IMR-90 (cell line): ENCODE measurements around the gene RAP2A. TPM values are rescaled to one million over a fixed set of nuclear protein-coding genes. Genes with fewer than 3 reads are reported as not detected.

Experiments used
- ATAC-seq: fragments of 200-7000 bp; cut with Tn5 transposase; 2 replicates; pipeline ENCODE4 v1.9.1; 2020; ENCODE audit warnings: low read depth, mild to moderate bottlenecking, moderate library complexity
- BruUV-seq: library from RNA; stranded (reverse); fragments of 400-500 nt; replicated peaks from 2 replicates; lab custom pipeline; 2021; lab: Mats Ljungman, UMichigan
- CTCF ChIA-PET: fragments of 300-600 bp; formaldehyde crosslinking; extraction: SDS; loops from one replicate; lab custom pipeline; 2021; ENCODE audit warnings: antibody characterized with exemption; lab: Yijun Ruan, JAX
- POLR2A ChIA-PET: fragments of 300-600 bp; sonication (Branson Sonifier 250); formaldehyde crosslinking; loops from one replicate; lab custom pipeline; 2022; ENCODE audit warnings: antibody characterized with exemption; ENCODE audit not compliant: unreplicated experiment; lab: Charles Lee
- DNase-seq: peaks from one replicate; pipeline ENCODE4 v3.0.0; 2013
- H2AFZ ChIP-seq: replicated peaks from 2 replicates; pipeline ENCODE3; 2013; ENCODE audit warnings: low read length, mild to moderate bottlenecking; ENCODE audit not compliant: poor library complexity
- H2AK5ac ChIP-seq: 2 replicates; pipeline ENCODE4 v1.6.1; 2013; ENCODE audit warnings: low read depth, low read length, inconsistent platforms
- H2AK9ac ChIP-seq: replicated peaks from 2 replicates; pipeline ENCODE3; 2013; ENCODE audit warnings: mild to moderate bottlenecking, low read depth, low read length, moderate library complexity; ENCODE audit not compliant: poor library complexity
- H2BK120ac ChIP-seq: 2 replicates; pipeline ENCODE4 v1.6.1; 2013; ENCODE audit warnings: low read depth, low read length, inconsistent platforms
- H2BK15ac ChIP-seq: 3 replicates; pipeline ENCODE4 v1.6.1; 2013; ENCODE audit warnings: low read depth, low read length, inconsistent platforms
- H2BK20ac ChIP-seq: 2 replicates; pipeline ENCODE4 v1.6.1; 2013; ENCODE audit warnings: low read depth, mild to moderate bottlenecking, inconsistent platforms, low read length, moderate library complexity
- H2BK5ac ChIP-seq: 2 replicates; pipeline ENCODE4 v1.6.1; 2013; ENCODE audit warnings: mild to moderate bottlenecking, low read depth, low read length, inconsistent platforms; ENCODE audit not compliant: poor library complexity, severe bottlenecking
- H3K14ac ChIP-seq: replicated peaks from 2 replicates; pipeline ENCODE4 v1.6.1; 2013; ENCODE audit warnings: low read depth, low read length, inconsistent platforms
- H3K18ac ChIP-seq: 2 replicates; pipeline ENCODE4 v1.6.1; 2013; ENCODE audit warnings: low read depth, low read length, control low read depth
- H3K23ac ChIP-seq: 2 replicates; pipeline ENCODE4 v1.6.1; 2013; ENCODE audit warnings: low read depth, low read length, inconsistent platforms
- H3K27ac ChIP-seq: 2 replicates; pipeline ENCODE4 v1.5.1; 2013; ENCODE audit warnings: mild to moderate bottlenecking, control low read depth, low read length; ENCODE audit not compliant: insufficient read depth
- H3K27me3 ChIP-seq: 2 replicates; pipeline ENCODE4 v1.6.1; 2013; ENCODE audit warnings: low read length; ENCODE audit not compliant: control insufficient read depth, insufficient read depth
- H3K36me3 ChIP-seq: 2 replicates; pipeline ENCODE4 v1.6.1; 2013; ENCODE audit warnings: low read length, mixed read lengths; ENCODE audit not compliant: control insufficient read depth, insufficient read depth
- H3K4ac ChIP-seq: 2 replicates; pipeline ENCODE4 v1.6.1; 2013; ENCODE audit warnings: low read depth, low read length, inconsistent platforms
- H3K4me1 ChIP-seq: 2 replicates; pipeline ENCODE4 v1.6.1; 2013; ENCODE audit warnings: low read length, mixed read lengths; ENCODE audit not compliant: control insufficient read depth, insufficient read depth
- H3K4me2 ChIP-seq: 2 replicates; pipeline ENCODE4 v1.6.1; 2013; ENCODE audit warnings: low read depth, mild to moderate bottlenecking, control low read depth, low read length, moderate library complexity
- H3K4me3 ChIP-seq: 2 replicates; pipeline ENCODE4 v1.5.1; 2013; ENCODE audit warnings: low read depth, mild to moderate bottlenecking, control low read depth, low read length, moderate library complexity; ENCODE audit not compliant: insufficient read depth
- H3K56ac ChIP-seq: 2 replicates; pipeline ENCODE4 v1.6.1; 2013; ENCODE audit warnings: low read length, inconsistent platforms; ENCODE audit not compliant: insufficient read depth; ENCODE audit errors: extremely low read depth
- H3K79me1 ChIP-seq, 2 experiments: 2 replicates each; pipeline ENCODE4 v1.6.1; 2013; ENCODE audit warnings: low read length in 2 of 2, inconsistent platforms in 1 of 2, low read depth in 1 of 2
- H3K9ac ChIP-seq: 2 replicates; pipeline ENCODE4 v1.6.1; 2013; ENCODE audit warnings: low read depth, low read length, control low read depth
- H3K9me1 ChIP-seq: 2 replicates; pipeline ENCODE4 v1.6.1; 2013; ENCODE audit warnings: low read length, inconsistent platforms; ENCODE audit not compliant: insufficient read depth
- H3K9me3 ChIP-seq: 2 replicates; pipeline ENCODE4 v1.6.1; 2013; ENCODE audit warnings: low read length; ENCODE audit not compliant: control insufficient read depth, insufficient read depth
- H4K20me1 ChIP-seq: 2 replicates; pipeline ENCODE4 v1.6.1; 2013; ENCODE audit warnings: low read length, inconsistent platforms; ENCODE audit not compliant: insufficient read depth
- H4K5ac ChIP-seq: 2 replicates; pipeline ENCODE4 v1.6.1; 2013; ENCODE audit warnings: mild to moderate bottlenecking, low read depth, low read length, control low read depth
- H4K8ac ChIP-seq, 2 experiments: 2 replicates each; pipeline ENCODE4 v1.6.1; 2013; ENCODE audit warnings: low read depth in 2 of 2, low read length in 2 of 2, control low read depth in 1 of 2, inconsistent platforms in 1 of 2
- H4K91ac ChIP-seq: 2 replicates; pipeline ENCODE4 v1.6.1; 2013; ENCODE audit warnings: low read depth, low read length, inconsistent platforms; ENCODE audit not compliant: insufficient read depth
- MAFK ChIP-seq: IDR thresholded peaks from 2 replicates; pipeline ENCODE4 v1.6.1; 2012; ENCODE audit warnings: low read depth, low read length, improper control_type of control experiment
- dilution Hi-C: fragments of 300-500 bp; cut with HindIII; formaldehyde crosslinking; loops from one replicate; pipeline ENCODE4 v1.14.3; 2018; ENCODE audit warnings: low sequenced_read_pairs; ENCODE audit not compliant: unreplicated experiment
- in situ Hi-C: fragments of 300-500 bp; cut with MboI; formaldehyde crosslinking; loops from 3 replicates; pipeline ENCODE4 v1.14.3; 2019; ENCODE audit warnings: low sequenced_read_pairs, inconsistent platforms, mixed read lengths
- intact Hi-C: fragments of 100-400 bp; cut with micrococcal nuclease; formaldehyde crosslinking; loops from 2 replicates; pipeline ENCODE4 v1.10.0; 2022
- polyA plus RNA-seq, 3 experiments: library from polyadenylated mRNA; depleted of rRNA; stranded (reverse); fragments of >200 nt; gene quantifications; 2 replicates each; pipeline ENCODE4 v1.2.3, GENCODE V29; 2012; ENCODE audit warnings: low replicate concordance in 1 of 3
- total RNA-seq: library from RNA; depleted of rRNA; stranded (reverse); fragments of >200 nt; gene quantifications from 2 replicates; pipeline ENCODE4 v1.2.3, GENCODE V29; 2012
- TF ChIP-seq, protein P1 (sequence below): fragments of 150-350 bp; IDR thresholded peaks from 2 replicates; pipeline ENCODE4 v1.6.1; 2017; ENCODE audit warnings: mild to moderate bottlenecking, antibody characterized with exemption, low read length, low read depth

Gene RAP2A
- total and polyA plus RNA-seq, 2 of the 4 experiments (the other 2 are of a cell fraction), result 6.4 to 21.0 TPM

DNA sequence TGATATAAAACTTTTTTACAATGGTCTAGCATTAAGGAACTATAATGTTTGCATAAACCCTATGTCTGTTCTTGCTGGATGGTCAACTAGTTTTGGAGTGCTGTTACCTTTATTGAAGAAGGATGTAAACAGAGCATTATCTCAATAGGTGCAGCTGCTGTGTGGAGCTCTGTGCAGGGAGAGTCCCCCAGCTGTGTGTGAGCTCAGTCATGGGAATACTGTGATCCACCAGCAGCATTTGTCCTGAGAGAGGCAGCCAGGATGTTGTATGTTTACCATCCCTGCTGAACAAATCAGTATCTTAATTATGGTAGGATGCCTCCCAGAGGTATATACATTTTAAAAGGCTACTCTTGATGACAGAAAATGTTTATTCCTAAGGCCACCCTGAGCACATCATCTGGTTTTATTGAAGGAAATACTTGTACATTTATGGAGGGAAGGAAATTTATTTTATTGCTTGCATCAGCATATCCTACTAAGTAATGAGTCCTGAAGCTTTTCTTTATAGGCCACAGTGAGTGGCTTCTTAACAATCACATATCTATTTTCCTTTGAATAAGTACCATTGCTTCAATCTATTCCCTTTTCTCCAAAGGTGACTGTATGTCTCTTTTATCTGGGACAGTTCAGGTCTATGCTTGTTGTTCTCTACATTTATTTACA is 11.7 kb downstream of the RAP2A start:
- dilution Hi-C loops, result no loop called here
- Histone ChIP-seq H2AK5ac (no peak overlapping the region), H2BK5ac (no peak overlapping the region)

More for the DNA sequence above, 11.7 kb downstream of the RAP2A start:
- H3K36me3 ChIP-seq, result peaks cover 5% of the 10 kb centered on the region; the same call in 1 of the 2 replicates
- H2BK120ac ChIP-seq, result no peak overlapping the region
- H2AFZ ChIP-seq, result no peak overlapping the region
- no peak overlapping the region for H3K9ac ChIP-seq
- H3K18ac ChIP-seq, result no peak overlapping the region
- DNase-seq (no peak), ATAC-seq (no peak)
- H3K4me1 ChIP-seq, result peaks cover 1% of the 10 kb centered on the region
- no peak overlapping the region for H3K23ac ChIP-seq
- in situ Hi-C loops, result no loop called here
- peaks cover 3% of the 10 kb centered on the region; the same call in 1 of the 2 replicates for H3K9me1 ChIP-seq
- no peak overlapping the region for H3K56ac ChIP-seq
- H3K27me3 ChIP-seq, result no peaks in the 10 kb centered on the region
- H4K20me1 ChIP-seq, result peaks cover 2% of the 10 kb centered on the region; the same call in 1 of the 2 replicates
- H2BK20ac ChIP-seq, result no peak overlapping the region
- H3K27ac ChIP-seq, result no peak overlapping the region
- ChIA-PET CTCF (no interaction called here), POLR2A (no interaction called here)
- no peak overlapping the region for H4K91ac ChIP-seq
- no peak overlapping the region for H2BK15ac ChIP-seq
- H3K4me2 ChIP-seq, result no peak overlapping the region
- TF ChIP-seq, protein P1, sequence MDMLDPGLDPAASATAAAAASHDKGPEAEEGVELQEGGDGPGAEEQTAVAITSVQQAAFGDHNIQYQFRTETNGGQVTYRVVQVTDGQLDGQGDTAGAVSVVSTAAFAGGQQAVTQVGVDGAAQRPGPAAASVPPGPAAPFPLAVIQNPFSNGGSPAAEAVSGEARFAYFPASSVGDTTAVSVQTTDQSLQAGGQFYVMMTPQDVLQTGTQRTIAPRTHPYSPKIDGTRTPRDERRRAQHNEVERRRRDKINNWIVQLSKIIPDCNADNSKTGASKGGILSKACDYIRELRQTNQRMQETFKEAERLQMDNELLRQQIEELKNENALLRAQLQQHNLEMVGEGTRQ, result no peak
- TF ChIP-seq MAFK, result peak; percentile 91
- H2AK9ac ChIP-seq, result no peak overlapping the region
- BruUV-seq, result no TSS peak
- no peak overlapping the region for H3K4ac ChIP-seq
- H3K9me3 ChIP-seq, result no peaks in the 10 kb centered on the region
- H4K5ac ChIP-seq, result no peak overlapping the region
- H3K14ac ChIP-seq, result no peak overlapping the region
- intact Hi-C loops, result no loop called here
- no peak overlapping the region for H4K8ac ChIP-seq
- no peak overlapping the region for H3K4me3 ChIP-seq
- peaks cover 38 to 39% of the 10 kb centered on the region in 2 experiments for H3K79me1 ChIP-seq
